ENCODE measurements around the gene MICU2.

The MICU2 gene

GRCh38 chr13:21504379-21504778, 99.6 kb downstream of the MICU2 start:
- in situ Hi-C loops (cut with MboI; ENCODE audit: low sequenced_read_pairs), result no loop called here

GRCh38 chr13:21501686-21502085, 102.3 kb downstream of the MICU2 start:
- in situ Hi-C loops (cut with MboI; ENCODE audit: low sequenced_read_pairs), result no loop called here

GRCh38 chr13:21486322-21486721, 117.6 kb downstream of the MICU2 start:
- in situ Hi-C loops (cut with MboI; ENCODE audit: low sequenced_read_pairs), result loop anchor here (25.0 kb wide), 3 partner anchors 549 to 1299 kb away; partner anchors contain the start of gene GJB2

GRCh38 chr13:21483748-21484147, 120.2 kb downstream of the MICU2 start:
- in situ Hi-C loops (cut with MboI; ENCODE audit: low sequenced_read_pairs), result loop anchor here (25.0 kb wide), 3 partner anchors 546 to 1296 kb away; partner anchors contain the start of gene GJB2

GRCh38 chr13:21481359-21481758, 122.6 kb downstream of the MICU2 start:
- in situ Hi-C loops (cut with MboI; ENCODE audit: low sequenced_read_pairs), result loop anchor here (25.0 kb wide), 3 partner anchors 544 to 1294 kb away; partner anchors contain the start of gene GJB2

- in situ Hi-C loops (cut with MboI; ENCODE audit: low sequenced_read_pairs), result loop anchor here (25.0 kb wide), 3 partner anchors 542 to 1292 kb away; partner anchors contain the start of gene GJB2
Observed at GRCh38 chr13:21478881-21479808, 124.8 kb downstream of the MICU2 start.

- in situ Hi-C loops (cut with MboI; ENCODE audit: low sequenced_read_pairs), result loop anchor here (25.0 kb wide), 3 partner anchors 540 to 1290 kb away; partner anchors contain the start of gene GJB2
Observed at GRCh38 chr13:21476893-21477472, 127.0 kb downstream of the MICU2 start.

- in situ Hi-C loops (cut with MboI; ENCODE audit: low sequenced_read_pairs), result loop anchor here (25.0 kb wide), 3 partner anchors 538 to 1288 kb away; partner anchors contain the start of gene GJB2
Observed at GRCh38 chr13:21475115-21475514, 128.9 kb downstream of the MICU2 start.

- in situ Hi-C loops (cut with MboI; ENCODE audit: low sequenced_read_pairs), result no loop called here
Observed at GRCh38 chr13:21470785-21471184, 133.2 kb downstream of the MICU2 start.

- in situ Hi-C loops (cut with MboI; ENCODE audit: low sequenced_read_pairs), result loop anchor here (10.0 kb wide), 1 partner anchor 172 kb away; no protein-coding TSS in a partner anchor
Observed at GRCh38 chr13:21466527-21466926, 137.4 kb downstream of the MICU2 start.

- in situ Hi-C loops (cut with MboI; ENCODE audit: low sequenced_read_pairs), result loop anchor here (10.0 kb wide), 1 partner anchor 171 kb away; no protein-coding TSS in a partner anchor
Observed at GRCh38 chr13:21465710-21466160, 138.2 kb downstream of the MICU2 start.

GRCh38 chr13:21463424-21463823, 140.5 kb downstream of the MICU2 start:
- in situ Hi-C loops (cut with MboI; ENCODE audit: low sequenced_read_pairs), result loop anchor here (10.0 kb wide), 1 partner anchor 169 kb away; no protein-coding TSS in a partner anchor

- in situ Hi-C loops (cut with MboI; ENCODE audit: low sequenced_read_pairs), result loop anchor here (10.0 kb wide), 1 partner anchor 166 kb away; no protein-coding TSS in a partner anchor
Observed at GRCh38 chr13:21461131-21461530, 142.8 kb downstream of the MICU2 start.

- in situ Hi-C loops (cut with MboI; ENCODE audit: low sequenced_read_pairs), result no loop called here
Observed at GRCh38 chr13:21458813-21459701, 144.9 kb downstream of the MICU2 start, which contains the start of gene ZDHHC20. ZDHHC20 (minus strand) TSS chr13:21459303; CDS start chr13:21459171, 132 bp downstream.

GRCh38 chr13:21458451-21458812, 145.5 kb downstream of the MICU2 start:
- in situ Hi-C loops (cut with MboI; ENCODE audit: low sequenced_read_pairs), result no loop called here

GRCh38 chr13:21453387-21454081, 150.4 kb downstream of the MICU2 start:
- in situ Hi-C loops (cut with MboI; ENCODE audit: low sequenced_read_pairs), result no loop called here

GRCh38 chr13:21450936-21451335, 153.0 kb downstream of the MICU2 start:
- in situ Hi-C loops (cut with MboI; ENCODE audit: low sequenced_read_pairs), result no loop called here

GRCh38 chr13:21446656-21447055, 157.3 kb downstream of the MICU2 start:
- in situ Hi-C loops (cut with MboI; ENCODE audit: low sequenced_read_pairs), result no loop called here

- in situ Hi-C loops (cut with MboI; ENCODE audit: low sequenced_read_pairs), result no loop called here
Observed at GRCh38 chr13:21445759-21446158, 158.2 kb downstream of the MICU2 start.

- in situ Hi-C loops (cut with MboI; ENCODE audit: low sequenced_read_pairs), result no loop called here
Observed at GRCh38 chr13:21443171-21443570, 160.8 kb downstream of the MICU2 start.
